NCI-H2081 treated with DMSO at 0.1 percent for 48 hours (cell line): ENCODE results near the gene TMEM266.

ENCODE experiments used
- DNase-seq: peaks from one replicate; lab custom pipeline; 2025; lab: John Stamatoyannopoulos, UW

TMEM266 gene

DNA sequence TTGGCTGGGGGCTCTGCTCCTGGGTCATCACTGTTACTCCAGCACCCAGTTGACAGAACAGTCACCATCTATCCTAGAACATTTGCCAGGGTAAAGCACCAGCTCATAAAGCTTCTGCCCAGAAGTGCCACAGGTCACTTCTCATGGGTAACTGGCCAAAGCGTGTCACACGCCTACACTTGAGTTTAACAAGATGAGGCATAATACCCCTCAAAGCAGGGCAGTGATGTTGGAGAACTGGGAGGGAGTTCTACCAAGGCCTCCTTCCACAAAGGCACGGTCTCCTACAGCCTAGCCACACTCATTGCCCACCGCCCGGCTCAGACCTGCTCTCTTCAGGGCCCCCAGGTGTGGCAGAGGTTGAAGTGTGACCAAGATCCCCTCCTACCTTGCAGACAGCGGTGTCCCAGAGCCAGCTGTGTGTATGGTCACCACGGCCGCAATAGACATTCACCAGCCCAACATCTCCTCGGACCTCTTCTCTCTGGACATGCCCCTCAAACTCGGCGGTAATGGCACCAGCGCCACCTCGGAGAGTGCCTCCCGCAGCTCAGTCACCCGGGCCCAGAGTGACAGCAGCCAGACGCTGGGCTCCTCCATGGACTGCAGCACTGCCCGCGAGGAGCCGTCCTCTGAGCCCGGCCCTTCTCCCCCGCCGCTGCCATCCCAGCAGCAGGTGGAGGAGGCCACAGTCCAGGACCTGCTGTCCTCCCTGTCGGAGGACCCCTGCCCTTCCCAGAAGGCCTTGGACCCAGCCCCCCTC is 143.7 kb downstream of the TMEM266 start:
- no peak for DNase-seq

DNA sequence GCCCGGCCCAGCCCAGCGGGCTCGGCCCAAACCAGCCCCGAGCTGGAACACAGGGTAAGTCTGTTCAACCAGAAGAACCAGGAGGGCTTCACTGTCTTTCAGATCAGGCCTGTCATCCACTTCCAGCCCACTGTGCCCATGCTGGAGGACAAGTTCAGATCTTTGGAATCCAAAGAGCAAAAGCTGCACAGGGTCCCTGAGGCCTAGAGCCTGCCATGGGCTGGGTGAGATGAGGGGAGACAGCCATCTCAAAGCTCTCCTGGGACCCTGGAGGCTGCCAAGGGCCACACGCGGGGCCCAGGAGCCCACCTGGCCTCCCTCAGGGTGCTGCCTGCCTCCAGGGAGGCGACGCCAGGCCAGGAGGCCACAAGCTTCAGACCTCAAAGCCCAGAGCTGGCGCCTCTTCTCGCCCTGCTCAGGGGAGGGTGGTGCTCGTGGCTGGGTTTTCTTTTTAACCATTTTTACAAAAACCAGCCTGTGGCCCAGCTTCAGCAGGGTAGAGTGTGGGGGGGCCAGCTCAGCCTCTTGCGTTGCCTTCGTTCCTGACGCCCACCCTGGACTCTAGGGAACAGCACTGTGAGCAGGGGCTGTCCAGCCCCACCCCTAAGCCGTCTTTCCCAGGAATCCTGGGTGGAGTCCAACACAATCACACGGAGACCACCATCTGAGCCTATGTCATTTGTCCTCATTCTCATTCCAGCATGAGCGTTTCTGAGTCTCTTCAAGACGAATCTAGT is 144.5 kb downstream of the TMEM266 start:
- DNase-seq: no peak

DNA sequence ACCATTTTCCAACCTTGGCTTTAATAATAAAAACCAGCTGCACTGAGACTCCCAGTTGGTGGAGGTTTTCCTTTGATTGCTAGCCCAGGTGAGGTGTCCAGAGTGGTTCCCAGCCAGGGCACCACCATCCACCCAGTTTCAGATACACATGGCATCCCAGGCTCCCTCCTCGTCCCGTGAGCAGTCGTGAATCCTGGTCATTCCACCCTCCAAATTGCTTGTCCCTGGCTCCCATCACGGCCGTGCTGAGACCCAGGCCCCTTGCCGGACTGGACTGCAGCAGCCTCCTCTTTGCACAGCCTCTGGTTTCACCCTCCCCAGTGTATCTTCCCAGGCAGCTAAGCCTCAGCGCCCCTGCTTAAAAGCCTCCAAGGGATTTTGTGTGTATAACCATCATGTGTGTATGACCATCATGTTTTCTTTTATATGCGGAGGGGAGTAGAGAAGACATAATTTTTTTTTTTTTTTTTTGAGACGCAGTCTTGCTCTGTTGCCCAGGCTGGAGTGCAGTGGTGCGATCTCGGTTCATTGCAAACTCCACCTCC is 145.2 kb downstream of the TMEM266 start:
- DNase-seq: no peak

DNA sequence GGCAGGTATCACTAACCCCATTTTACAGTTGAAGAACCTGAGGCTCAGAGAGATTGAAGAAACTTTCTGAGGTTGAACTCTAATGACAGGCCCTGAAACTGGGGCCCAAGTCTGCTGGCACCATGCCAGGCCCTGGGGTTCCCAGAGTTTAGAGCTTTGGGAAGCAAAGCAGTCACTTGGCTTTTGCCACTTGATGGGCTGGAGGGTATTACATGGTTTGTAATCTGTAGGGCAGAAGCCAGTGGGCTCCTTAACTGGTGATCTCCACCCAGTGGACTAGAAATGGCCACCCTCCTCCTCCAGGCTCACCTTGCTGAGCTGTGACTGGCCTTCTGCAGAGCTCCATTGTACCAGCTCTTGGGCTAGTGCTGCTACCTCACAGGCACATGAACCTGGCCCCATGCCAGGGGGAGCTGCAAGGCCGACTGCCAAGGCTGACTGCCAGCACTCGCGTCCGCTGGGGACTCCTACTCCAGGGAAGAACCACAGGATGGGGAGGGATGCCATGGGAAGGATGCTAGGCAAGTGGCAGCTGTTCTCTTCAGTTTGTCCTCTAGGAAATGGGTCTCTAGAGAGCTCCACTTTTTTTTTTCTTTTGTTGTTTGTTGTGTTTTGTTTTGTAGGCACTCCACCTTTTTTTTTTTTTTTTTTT is 146.7 kb downstream of the TMEM266 start:
- peak; percentile 76 for DNase-seq

DNA sequence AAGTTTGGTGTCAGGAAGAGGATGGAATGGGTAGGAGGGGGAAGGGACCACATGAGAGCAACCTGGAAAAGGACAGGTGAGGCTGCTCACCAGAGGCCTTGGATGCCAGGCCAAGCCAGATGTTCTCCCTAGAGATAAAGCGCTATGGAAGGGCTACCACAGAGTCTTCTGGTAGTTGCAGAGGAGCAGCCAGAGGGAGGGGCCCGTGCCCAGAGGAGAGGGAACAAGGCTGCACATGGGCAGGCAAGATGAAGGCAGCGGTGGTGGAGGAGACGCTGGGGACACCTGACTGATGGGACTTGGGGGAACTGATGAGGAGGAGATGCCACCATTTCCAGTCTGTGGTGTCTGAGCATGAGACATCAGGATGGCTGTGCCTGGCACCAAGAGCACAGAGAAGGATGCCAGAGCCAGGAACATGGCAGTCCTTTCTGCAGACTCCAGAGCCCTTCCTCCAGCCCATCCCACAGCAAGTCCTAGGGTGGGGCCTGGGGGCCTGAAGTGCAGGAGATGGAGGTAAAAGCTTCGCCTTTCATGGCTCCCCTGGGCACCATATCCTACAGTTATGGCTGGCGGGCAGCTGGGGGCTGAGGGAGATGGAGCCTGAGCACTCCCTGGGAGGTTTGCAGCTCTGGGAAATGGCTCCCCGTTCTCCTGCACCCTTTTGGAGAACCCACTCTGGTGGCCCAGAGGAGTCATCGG is 148.4 kb downstream of the TMEM266 start:
- DNase-seq: no peak

DNA sequence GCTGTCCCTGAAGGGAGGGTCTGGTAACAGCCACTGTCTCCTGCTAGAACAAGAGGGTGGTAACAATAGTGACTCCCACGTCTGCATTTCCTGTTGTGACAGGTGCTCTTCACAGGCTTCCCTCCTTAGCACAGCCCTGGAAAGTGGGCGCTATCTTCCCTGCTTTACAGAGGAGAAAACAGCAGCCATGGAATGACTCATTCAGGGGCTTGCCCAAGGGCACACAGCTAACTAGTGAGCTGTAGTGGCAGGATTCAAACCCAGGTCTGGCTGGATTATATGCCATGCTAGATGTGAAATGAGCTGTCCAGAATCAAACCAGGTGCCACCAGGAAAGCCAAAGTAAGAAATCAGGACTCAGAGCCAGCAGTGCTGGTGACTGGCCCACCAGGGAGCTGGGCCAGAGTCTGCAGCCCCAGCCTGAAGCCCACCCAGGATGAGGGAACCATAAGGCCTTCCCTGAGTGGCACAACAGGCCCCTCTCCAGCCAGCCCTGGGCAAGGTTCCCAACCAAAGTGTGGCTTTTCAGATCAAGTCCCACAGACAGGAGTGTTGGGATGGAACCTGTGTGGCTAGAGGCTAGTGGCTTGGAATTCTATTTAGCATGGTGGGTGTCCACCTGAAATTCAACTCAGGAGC is 149.1 kb downstream of the TMEM266 start:
- DNase-seq: no peak

DNA sequence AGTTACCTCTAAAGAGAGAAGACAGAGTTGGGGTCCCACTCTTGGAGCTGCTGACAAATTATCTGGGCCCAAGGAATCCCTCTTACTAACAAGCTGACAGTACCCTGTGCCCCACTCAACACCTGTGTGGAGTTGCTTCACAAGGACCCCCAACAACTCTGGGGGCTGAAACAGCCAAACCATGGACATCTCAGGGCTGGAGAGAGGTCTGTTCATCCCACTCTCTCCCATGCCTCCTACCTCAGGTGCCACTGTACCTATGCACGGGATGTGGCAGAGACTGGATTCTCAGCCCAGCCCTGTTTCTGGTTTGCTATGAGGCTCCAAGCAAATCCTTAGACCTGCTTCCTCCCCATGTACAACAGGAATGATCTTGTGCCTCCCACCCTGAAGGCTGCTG is 149.7 kb downstream of the TMEM266 start:
- no peak for DNase-seq

DNA sequence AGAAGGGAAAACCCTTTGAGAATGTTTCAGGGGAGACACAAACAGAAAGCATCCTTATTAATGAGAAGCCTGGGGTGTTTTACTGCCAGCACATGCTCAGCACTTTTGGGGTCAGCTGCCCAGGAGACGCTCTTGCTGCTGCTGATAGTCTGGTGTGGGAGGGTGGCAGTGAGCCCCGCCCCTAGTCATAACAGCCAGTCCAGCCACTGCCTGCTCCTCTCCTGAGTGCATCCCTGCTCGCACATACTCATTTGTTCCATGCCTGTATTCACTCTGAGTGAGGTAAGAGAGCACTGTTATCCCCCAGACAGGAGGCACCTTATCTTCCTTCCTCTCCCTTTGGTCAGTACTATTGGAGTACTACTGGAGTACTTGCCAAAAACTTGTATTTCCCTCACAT is 150.2 kb downstream of the TMEM266 start:
- DNase-seq: no peak

DNA sequence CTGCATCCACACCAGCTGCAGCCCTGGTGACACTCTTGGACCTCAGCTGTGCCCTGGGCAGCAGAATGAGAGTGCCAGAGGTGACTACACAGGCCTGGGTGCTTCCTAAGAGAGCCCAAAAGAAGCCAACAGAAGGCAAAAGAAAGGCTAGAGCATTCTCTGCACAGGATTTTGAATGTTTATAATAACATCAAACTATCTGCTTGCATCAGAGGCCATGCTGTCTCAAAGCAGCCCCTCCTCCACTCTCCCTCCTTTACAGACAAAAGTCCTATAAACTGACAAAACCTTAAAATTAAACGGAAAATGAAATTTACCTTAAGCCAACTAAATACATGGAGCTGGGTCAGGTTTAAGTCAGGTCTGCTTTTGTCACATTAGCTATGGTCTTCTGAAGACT is 155.8 kb downstream of the TMEM266 start:
- DNase-seq: no peak

DNA sequence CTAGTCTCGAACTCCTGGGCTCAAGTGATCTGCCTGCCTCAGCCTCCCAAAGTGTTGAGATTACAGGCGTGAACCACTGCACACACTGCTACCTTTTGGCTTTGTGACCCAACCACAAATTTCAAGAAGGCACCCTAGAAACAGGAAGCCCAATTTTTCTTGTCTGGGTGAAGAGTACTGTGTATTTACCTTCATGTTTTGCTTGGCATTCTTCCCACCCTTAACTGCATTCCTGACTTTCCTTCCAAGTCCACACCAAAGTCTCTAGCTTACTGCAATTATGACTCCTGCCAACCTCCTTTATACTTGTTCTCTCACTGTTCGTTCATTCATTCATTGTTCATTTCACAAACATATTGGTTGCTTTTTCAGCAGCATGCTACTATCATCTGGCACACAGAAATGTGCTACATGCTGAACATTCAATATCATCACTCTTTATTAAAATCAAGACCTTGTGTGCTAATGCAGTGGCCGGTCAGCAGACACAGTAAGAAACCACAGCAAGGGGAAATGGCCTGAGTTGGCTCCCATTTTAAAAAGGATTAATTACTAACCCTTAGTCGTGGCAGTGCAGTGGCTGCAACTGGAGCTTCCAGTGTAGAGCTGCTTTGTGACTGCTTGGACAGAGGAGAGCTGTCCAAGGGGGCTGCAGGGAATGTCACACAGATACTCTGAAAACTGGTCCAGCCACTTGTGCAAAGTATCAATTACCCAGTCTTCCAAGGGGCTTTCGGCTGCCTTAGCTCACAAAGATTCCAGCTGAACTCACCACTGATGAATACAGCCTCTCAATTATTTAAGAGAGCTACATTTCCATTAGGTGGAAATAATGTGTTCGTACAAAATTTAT is 157.5 kb downstream of the TMEM266 start:
- DNase-seq: no peak

DNA sequence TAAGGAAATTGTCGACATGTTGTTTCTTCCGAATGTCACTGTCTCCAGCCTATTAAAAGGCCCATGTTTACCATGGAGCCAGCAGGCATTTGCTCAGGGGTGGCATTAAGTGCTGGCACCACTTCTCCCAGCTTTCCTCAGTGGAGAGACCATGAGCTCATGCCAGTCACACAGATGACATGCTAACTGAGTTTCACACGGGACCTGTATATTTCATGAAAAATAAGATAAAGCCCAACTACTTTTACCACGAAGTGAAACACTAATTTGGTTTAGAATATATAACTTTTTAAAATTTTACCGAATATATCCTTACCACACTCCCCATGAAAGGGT is 158.1 kb downstream of the TMEM266 start:
- DNase-seq: no peak

DNA sequence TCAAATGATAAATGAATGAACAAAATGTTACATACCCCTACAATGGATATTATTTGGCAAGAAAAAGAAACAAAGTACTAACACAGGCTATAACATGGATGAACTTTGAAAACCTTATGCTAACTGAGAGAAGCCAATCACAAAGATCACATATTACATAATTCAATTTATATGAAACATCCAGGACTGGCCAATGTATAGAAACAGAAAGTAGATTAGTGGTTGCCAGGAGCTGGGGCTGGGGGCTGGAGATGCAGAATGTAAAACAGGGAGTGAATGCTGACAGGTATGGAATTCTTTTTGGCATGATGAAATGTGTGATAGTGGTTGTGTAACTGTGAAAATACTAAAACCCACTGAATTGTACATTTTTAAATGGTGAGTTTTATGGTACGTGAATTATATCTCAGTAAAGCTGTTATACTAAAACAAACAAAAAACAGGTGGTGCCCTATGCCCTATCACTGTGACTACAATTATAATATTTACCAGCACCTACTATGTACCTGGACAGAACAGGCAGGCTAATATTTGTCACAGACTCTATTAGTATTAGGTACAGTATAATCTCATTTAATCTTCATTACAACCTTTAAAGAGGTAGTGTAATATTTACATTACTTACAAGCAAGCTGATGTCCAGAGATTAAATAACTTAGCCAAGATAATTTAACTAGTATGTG is 161.4 kb downstream of the TMEM266 start:
- no peak for DNase-seq

DNA sequence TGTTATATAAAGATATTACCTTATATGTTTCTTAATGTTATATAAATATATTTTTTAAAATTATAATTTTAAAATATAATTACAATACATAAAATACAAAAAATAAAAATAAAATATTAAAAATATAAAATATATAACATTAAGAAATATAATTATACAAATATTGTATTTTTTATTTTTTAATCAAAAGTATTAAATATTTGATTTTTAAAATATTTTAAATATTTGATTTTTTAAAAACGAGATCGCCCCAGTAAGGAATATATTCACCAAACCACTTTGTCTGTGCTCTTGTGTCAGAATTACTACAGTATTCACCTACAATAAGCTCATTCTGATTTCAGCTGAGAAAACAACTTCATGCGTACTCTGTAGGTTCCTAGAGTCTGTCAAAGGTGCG is 162.4 kb downstream of the TMEM266 start:
- no peak for DNase-seq

DNA sequence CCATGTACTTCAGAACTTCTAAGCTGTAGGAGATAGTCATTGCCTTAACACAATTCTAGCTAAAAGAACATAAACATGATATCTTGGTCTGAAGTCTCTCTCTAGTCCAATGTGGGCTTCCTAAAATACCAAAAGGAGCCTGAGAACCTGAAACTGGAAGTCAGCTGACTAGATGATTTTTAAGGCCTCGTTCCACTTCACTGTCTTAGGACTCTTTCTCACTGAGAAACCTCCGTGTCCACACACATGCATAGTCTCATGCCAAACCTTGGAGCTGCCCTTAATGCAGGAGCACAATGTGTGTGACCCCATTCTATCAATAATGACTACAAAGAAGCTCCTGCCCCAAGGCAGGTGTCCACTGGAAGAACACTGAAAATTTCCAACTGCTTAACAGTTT is 163.7 kb downstream of the TMEM266 start:
- no peak for DNase-seq

DNA sequence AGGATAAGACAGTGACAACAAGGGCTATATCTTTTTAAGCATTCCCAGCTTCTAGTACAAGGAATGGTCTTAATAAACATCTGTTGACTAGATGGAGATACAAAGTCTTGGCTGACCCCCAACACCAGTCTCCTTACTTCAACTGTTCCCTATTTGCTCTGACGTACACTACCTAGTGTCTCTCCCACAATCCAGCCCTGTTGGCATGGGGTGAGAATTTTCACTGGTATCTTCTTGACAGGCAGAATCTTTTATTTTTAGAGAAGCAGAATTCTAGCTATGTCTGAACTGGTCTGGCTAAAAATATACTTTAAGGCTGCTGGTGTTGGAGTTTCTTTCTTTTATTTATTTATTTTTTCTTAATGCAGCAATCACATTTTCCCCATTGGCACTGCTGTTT is 169.5 kb downstream of the TMEM266 start:
- DNase-seq: no peak

DNA sequence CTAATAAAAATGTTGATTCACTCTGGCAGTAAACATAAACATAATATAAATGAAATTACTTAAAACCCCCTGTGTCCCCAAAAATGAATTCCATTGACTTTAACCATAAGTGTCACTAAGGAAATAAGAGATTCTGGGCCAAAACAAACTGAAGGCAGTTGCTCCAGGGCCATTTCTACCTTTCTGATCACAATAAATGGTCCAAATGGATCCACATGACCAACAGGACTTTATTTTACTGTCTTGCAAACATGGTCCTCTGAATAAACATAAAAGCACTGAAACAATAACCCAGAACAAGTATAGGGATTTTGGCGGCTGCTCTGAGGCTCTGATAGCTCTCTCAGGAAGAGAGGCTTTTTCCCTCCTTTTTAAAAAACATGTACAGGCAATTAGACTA is 174.1 kb downstream of the TMEM266 start:
- no peak for DNase-seq

DNA sequence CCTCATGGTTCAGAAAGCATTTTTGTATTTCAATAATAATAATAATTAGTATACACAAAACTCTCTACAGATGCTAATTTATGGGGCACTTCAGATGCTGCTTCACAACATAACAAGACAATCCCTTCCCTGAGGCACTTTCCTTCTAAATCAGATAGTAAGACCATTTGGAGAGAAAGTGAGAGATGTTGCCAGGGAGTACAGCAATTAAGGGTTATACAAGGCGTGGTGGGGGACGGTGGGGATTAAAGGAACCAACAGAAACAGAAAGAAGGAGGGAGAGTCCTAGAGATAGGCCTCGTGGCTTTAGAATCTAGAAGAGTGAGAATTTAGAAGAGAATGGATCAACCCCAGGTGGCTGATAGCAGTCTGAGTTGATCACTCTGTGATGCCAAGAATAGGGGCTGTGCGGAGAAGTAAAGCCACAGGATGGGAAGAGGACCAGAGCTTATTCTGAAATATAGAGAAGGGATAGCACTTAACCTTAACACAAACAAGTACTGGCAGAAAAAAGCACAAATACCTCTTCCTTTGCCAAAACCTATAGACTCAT is 174.6 kb downstream of the TMEM266 start:
- no peak for DNase-seq

DNA sequence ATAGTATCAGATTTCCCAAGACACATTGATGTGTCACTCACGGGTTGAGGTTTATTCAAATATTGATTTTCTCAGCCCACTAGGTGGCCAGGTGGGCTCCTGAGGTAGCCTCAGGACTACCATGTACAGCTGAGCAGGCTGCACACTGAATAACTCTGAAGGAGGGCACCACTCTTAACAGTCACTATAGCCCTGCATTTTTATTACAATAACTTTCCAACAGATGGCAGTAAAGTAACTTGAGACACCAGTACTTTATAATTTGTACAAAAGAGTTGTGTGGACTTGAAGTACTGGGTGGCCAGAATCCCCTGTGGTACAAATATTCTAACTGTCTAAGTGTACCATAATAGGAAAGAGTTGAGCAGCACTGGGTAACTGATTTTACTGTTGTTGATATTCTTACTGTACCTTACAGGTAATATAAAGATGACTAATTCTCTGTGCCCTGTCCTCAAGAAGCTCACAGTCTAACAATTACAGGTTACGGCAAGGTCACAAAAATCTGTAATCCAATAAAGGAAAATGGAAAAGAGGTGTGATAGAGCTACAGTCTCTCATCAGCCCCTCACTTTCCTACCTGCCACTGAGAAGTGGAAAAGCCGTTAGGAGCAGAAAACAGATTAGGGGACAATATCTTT is 175.5 kb downstream of the TMEM266 start:
- no peak for DNase-seq

DNA sequence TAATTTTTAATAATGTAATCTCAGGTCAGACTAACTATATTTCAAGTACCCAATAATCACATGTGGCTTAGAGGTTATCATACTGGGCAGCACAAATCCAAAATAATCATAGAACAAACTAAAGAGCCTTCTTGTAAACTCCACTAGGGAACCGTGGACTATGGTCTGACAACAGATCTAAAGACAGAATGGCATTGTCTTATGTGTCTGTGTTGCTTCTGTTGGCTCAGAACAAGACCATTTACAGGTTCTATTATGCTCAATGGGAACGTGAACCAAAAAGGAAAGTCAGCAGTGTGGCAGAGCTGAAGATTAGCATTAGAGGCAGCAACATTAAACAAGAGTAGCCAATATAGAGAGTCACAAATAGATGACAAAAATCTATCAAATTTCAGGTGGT is 176.6 kb downstream of the TMEM266 start:
- DNase-seq: no peak

DNA sequence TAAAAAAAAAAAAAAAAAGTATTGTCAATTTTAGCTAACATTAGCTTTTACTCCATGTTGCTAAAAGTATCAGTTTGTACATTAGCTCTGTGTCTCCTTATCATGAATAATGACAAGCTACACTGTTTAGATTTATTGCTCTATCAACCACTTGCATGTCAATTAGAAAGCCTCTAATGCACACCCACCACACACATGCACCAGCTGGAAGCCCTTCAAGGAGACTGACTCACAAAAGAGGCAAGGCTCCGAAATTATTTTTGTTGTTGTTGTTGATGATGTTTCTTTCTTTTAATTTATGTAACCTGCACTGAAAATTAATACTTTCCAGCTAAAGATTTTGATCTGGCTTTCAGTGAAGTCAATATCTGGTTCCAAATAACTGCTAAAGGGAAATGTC is 180.0 kb downstream of the TMEM266 start:
- DNase-seq: no peak
